GM12874 (cell line): ENCODE data around the gene PNMA1.

ENCODE experiments used
- CTCF ChIP-seq: IDR thresholded peaks from 2 replicates; pipeline ENCODE4 v1.5.1; 2011; ENCODE audit warnings: low read depth, mild to moderate bottlenecking, control low read depth, low read length, moderate library complexity; ENCODE audit not compliant: insufficient read depth

The PNMA1 gene

GRCh38 chr14:73684627-73685026 is 29.6 kb downstream of the PNMA1 start:
- TF ChIP-seq CTCF, result no peak

GRCh38 chr14:73680821-73681220 is 33.4 kb downstream of the PNMA1 start:
- TF ChIP-seq CTCF, result no peak

- no peak for TF ChIP-seq CTCF
These were observed 35.5 kb downstream of the PNMA1 start for GRCh38 chr14:73678698-73679097.

- TF ChIP-seq CTCF, result no peak
These were observed 39.2 kb downstream of the PNMA1 start for GRCh38 chr14:73674986-73675385.

- TF ChIP-seq CTCF, result no peak
These were observed 46.3 kb downstream of the PNMA1 start for GRCh38 chr14:73667854-73668253.

- TF ChIP-seq CTCF, result no peak
These were observed 47.6 kb downstream of the PNMA1 start for GRCh38 chr14:73666583-73666982.

GRCh38 chr14:73665130-73665529 is 49.1 kb downstream of the PNMA1 start:
- TF ChIP-seq CTCF, result no peak

- TF ChIP-seq CTCF, result no peak
These were observed 50.5 kb downstream of the PNMA1 start for GRCh38 chr14:73663548-73664212.
